HL-60/S4 treated with retinoic acid at 250 ng/mL for 4 days and 3 days (cell line): ENCODE data around the gene SRGAP1.
"Not testable (repeated sequence)": the region's sequence is repeated elsewhere in the genome, so short reads cannot be mapped to it uniquely, and the experiment has no call there.

ENCODE experiments used
- in situ Hi-C: fragments of 300-500 bp; cut with MboI; formaldehyde crosslinking; loops from 2 replicates; pipeline ENCODE4 v1.7.0; 2022; ENCODE audit warnings: low sequenced_read_pairs

Gene SRGAP1

DNA sequence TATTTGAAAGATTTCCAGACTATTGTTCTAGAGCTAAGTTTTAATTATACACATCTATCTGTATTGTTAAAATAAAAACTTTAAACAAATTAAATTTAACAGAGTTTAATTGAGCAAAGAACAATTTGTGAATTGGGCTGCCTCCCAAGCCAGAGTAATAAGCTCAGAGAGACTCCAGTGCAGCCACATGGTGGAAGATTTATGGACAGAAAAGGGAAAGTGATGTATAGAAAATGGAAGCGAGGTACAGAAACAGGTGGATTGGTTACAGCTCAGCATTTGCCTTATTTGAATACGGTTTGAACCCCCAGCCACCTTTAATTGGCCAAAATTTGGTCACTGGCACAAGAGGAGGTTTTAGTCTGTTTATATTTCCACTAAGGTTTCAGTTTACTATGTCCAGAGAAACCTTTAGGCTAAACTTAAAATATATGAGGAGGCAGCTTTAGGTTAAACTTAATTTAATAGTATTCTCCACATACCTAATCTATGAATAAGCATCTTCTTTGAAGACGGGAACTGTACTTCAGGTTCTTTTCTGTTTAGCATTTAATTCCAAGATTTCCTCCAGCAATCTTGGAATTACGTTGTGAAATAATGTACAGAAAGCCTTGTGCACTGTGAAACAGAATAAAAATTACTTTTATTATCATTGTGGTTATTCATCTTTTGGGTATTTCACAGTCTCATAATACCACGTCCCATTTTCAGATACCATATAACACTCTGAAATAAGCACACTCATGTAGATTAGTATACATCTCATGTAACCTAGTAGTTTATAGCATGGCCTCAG lies 19.4 kb downstream of the SRGAP1 start:
- in situ Hi-C loops = no loop called here

DNA sequence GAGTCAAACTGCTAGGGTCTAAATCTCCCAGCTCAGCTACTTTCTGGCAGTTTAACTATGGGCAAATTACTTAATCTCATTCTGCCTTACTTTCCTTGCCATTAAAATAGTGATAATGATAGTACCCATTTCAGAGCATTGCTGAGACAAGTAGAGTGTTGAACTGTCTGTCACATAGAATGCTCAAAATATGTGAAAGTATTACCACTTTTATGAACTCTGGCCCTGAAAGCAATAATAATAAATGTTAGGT lies 19.9 kb downstream of the SRGAP1 start:
- in situ Hi-C loops = no loop called here

DNA sequence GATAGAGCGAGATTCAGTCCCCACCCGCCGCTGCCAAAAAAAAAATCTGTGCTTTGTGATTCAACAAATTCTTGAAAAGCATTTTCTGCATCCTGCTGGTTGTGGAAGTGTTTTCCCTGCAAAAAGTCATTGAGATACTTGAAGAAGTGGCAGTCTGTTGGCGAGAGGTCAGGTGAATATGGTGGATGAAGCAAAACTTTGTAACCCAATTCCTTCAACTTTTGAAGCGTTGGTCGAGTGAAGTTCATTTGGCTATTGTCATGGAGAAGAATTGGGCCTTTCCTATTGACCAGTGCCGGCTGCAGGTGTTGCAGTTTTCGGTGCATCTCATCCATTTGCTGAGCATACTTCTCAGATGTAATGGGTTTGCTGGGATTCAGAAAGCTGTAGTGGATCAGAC lies 20.9 kb downstream of the SRGAP1 start:
- in situ Hi-C loops = no loop called here

DNA sequence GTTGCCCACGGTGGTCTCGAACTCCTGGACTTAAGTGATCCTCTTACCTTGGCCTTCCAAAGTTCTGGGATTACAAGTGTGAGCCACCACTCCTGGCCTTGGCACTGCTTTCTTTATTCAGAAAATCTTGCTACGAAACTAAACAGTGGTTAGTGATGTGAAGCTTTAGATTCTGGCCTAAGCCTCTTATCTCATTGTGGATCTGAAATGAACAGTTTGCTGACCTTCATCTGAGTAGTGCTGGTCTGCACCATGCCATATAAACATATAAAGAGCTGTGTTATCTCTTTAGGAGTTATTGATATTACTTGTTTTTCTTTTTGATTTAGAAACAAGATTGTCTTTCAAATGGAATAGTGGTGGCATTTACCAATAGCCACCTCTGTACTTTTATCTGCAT lies 22.6 kb downstream of the SRGAP1 start:
- in situ Hi-C loops = no loop called here

DNA sequence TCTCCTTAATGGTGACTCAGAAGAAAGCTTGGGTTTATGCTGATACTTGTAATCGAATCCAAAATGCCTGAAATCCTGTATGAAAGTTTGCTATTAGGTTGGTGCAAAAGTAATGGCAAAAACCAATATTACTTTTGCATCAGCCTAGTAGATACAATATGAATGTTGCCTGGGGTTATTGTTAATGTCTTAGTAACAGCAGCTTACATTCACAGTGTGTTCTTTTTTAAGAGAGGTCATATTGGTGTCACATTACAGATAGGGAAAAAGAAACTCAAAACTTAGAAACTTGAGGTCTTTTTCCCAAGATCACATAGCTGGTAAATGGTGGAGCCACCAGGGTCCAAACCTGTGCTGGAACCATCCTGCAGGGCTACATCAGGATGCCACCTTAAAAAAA lies 25.2 kb downstream of the SRGAP1 start:
- in situ Hi-C loops = no loop called here

DNA sequence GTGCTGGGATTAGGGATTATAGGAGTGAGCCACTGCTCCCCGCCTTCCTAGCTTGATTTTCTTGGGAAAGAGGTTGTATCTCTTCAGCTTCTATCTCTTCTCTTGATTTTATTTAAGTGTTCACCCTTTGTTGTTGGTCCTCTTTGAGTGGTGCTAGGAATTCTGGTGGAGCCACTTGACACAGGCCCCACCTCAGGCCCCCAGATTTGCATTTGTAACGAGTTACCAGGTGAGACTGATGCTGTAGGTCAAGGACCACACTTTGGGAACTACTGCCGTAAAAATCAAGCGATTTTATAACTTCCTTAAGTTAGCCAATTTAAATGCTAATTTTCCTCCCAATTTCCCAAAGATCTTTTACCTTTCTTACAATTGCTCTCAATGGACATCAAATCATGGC lies 26.3 kb downstream of the SRGAP1 start:
- in situ Hi-C loops = no loop called here

DNA sequence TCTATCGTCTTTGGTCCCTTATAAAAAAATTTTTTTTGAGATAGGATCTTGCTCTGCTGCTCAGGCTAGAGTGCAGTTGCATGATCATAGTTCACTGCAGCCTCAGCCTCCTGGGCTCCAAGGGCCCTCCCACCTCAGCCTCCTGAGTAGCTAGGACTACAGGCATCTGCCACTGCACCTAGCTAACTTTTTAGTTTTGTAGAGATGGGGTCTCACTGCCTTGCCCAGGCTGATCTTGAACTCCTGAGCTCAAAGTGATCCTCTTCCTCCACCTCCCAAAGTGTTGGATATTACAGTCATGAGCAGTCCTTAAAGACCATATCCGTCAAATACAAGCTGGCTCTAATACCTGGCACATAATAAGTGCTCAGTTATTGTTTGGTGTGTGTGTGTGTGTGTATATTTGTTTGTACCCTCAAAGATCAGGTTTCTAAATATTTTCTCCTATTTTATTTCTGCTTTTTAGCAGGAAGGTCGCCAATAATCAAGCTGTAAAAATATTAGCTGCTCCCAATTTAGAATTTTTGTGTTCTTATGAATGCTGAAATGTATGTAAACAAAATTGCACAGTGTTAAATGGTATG lies 30.5 kb downstream of the SRGAP1 start:
- in situ Hi-C loops = no loop called here

DNA sequence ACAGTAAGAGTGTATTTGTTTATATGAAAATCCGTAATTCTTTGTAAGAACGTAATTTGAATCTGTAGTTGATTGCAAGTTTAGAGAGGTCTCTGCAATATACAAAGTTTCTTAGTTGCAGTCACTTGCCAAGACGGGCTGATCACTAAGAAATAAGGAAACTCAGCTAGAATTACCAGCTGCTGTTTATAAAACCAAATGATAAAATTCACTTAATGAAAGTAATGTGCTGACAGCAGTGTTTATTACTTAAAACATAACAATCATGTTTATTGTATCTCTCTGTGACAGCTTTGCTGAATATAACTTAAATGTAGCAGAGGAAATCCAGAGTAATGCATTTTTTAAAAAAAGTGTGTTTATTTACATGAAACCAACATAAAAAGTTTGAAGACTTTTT lies 31.2 kb downstream of the SRGAP1 start:
- in situ Hi-C loops = no loop called here

DNA sequence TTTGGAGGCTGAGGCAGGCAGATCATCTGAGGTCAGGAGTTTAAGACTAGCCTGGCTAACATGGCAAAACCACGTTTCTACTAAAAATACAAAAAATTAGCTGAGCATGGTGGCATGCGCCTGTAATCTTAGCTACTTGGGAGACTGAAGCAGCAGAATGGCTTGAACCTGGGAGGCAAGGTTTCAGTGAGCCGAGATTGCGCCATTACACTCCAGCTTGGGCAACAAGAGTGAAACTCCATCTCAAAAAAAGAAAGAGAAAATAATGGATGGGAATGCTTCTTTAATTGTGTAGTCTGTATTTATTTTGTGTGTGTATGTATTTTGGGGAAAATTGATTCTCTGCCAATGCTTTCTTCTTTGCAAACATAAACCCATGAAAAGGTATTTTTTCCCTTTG lies 32.5 kb downstream of the SRGAP1 start:
- in situ Hi-C loops = no loop called here

DNA sequence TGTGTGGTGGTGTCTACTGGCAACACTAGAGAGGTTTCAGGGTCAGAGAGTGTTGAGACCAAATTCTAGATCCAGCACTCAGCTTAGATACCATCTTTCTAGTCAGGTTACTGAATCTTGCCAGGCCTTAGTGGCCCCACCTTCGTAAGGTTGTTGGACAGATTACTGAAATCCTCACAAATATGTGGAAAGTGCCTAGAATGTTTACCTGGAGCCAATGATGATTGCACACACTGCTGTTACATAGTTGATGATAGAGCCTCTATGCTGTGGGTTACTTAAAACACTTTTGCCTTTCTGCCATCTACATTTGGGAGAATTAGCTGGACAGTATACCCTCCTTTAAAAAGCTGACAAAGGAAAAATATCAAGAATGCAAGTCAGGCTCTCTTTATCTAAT lies 33.2 kb downstream of the SRGAP1 start:
- in situ Hi-C loops = no loop called here

DNA sequence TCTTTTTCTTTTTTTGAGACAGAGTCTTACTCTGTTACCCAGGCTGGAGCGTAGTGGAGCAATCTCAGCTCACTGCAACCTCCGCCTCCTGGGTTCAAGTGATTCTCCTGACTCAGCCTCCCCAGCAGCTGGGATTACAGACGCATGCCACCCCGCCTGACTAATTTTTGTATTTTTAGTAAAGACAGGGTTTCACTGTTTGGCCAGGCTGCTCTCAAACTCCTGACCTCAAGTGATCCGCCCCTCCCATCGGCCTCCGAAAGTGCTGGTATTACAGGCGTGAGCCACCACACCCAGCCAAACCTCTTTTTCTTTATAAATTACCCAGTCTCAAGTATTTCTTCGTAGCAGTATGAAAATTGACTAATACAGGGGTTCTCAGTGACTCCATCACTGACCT lies 35.7 kb downstream of the SRGAP1 start:
- in situ Hi-C loops = not testable (repeated sequence)

DNA sequence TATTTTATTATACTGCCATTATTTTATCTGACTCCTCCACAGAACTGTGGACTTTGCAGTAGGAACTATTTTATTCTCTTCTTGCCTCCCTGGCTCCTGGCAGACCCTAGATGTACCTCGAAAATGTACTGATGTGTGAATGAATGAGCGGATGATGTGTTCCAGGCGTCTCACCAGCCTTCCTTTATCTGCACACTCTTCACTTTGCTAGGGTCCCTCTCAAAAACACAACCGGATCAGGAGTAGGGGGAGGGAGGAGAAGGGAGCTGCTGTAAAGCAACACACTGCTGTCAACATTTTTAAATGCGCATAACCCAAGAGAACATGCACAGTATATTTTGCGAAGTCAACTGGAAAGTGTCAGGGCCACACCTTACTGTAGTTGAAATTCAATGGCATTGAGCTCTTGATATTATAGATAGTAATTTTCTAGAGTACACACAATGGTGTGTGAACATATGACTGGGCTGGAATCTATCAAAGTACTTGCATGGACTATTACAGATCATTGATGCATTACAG lies 36.3 kb downstream of the SRGAP1 start:
- in situ Hi-C loops = no loop called here

DNA sequence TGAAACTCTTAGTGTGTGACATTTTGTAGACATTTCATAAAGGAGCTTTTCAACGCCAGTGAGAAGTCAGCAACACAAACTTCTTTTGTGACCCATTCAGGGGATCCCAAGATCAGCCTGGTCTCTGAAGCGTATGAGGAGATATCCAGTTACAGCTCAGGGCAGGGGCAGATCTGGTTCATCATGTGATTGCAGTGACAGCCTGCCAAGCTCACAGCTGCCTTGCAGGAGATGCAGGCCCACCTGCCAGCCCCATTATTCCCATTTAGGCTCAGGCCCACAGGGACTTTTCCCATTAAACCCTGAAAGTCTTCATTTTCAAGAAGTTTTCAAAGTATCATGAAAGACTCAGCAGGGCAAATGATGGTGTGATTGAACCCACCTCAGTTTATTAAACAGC lies 38.3 kb downstream of the SRGAP1 start:
- in situ Hi-C loops = no loop called here

DNA sequence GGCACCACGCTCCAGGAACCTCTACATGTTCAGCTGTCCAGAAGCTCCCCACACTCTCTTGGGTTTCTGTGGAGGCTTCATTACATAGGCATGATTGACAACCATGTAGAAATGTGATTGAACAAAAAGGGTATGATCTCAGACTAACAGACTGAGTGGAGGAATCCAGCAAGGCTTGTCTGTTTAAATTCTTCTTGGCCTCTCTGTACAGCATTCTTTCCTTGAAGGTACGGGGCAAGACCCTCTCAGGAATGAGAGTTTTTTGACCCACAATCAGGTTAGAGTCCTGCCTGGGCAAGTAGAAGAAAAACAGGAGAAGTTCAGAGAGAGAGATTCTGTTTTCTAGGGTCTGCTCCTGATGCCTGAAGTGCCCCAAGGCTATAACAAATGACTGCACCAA lies 40.9 kb downstream of the SRGAP1 start:
- in situ Hi-C loops = no loop called here

DNA sequence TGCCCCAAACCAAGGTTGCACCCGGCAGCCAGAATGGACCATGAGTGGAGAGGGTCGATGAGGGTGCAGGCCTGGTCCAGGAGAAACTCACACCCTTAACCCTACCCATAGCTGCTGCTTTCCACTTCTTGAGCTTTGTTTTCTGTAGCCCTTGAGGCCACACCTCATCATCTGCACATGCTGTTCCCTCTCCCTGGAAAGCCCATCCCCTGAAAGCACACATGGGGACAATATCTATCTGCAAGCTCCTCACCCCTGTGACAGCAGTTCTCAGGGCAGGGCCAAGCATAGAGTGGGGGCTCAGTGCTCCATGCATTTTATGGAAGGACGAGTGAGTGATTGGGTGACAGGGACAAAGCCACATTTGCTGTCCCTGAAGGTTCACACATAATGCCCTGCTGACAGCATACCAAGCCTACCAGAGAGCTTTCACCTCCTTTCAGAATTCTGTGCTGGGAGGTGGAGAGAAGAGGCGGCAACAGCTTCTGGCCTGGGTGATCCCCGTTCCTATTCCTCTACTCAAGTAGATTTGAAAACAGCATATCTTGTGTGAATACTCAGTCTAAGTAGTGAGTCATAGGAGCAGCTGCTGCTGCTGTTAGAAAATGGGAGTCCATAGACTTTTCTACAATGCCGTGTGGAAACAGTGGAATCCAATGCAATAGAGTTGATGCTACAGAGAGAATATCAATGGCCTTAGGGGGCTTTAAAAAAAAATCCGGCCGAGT lies 44.6 kb downstream of the SRGAP1 start:
- in situ Hi-C loops = no loop called here

DNA sequence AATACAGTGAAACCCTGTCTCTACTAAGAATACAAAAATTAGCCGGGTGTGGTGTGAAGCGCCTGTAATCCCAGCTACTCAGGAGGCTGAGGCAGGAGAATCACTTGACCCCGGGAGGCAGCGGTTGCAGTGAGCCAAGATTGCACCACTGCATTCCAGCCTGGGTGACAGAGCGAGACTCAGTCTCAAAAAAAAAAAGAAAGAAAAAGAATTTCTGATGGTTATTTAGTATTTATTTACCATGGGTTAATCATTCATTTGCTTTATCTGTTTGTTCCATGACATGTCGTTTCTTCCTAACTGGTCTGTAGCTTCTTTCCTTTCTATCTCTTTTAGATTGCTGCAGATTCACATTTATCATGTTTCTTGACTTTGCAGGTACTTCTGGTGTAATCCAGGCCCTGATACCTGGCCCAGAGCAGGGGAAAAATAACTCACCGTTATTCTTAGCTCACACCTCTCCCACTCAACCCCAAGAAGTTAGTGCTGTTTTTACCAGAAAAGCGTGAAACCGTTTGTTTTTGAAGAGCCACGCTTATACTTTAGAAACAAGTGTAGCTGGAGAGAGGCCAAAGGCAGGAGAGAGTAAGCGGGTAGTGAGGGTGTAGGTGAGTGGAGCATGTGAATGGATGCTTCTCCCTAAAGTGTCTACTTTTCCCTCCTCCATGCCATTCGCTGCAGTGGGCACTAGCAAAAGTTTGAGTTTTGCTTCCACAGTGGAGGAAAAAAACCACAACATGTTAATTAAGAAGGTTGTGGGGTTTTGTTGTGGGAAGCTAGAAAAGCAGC lies 45.4 kb downstream of the SRGAP1 start:
- in situ Hi-C loops = no loop called here

DNA sequence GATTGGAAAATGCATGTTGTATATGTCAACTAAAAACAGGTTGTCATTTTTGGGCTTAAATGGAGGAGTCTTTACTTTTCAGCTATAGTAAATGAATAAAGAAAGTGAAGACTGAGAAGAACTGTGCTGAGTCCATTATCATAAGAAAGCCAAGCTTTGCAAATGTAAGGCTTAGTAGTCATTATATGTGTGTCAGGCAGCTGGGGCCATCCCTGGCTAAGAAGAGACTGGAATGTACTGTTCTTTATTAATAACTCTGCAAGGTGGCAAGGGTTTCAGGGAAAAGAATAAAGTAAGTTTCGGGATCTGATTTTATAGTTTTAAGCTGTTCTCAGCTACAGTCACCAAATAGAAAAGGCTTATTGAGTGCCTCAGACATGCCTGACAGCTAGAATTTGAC lies 48.7 kb downstream of the SRGAP1 start:
- in situ Hi-C loops = no loop called here

DNA sequence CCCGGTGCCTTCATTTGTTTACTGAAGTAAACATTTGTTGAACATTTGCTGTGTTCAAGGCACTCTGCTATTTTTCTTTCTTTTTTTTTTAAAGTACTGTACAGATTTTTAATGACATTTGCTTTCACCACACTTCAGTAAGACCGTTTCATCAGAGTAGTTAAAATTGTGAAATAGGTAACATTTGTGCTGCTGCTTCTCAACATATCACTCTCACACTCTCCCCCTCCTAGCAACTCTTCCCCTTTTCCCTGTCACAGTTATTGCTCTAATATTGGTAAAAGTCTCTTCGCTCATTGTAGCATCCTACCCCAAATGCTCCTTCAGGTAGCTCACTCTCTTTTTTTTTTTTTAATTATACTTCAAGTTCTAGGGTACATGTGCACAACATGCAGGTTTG lies 49.6 kb downstream of the SRGAP1 start:
- in situ Hi-C loops = no loop called here

DNA sequence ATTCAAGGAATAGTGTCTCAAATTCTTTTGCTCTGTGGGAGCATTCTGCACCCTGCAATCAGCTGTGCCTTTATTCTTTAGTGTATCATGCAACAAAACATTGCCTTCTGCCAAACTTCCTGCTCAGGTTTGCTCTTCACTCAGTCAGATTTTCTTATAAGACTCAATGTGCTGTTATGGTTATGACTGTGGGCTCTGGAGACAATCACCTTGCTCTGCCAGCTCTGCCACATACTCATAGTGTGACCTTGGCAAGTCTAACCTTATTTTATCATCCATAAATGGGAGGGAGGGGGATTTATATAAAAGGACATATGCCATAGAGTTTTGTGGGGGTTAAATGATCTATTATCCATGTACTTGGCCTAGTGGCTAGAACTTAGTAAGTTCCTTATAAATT lies 51.3 kb downstream of the SRGAP1 start:
- in situ Hi-C loops = no loop called here

DNA sequence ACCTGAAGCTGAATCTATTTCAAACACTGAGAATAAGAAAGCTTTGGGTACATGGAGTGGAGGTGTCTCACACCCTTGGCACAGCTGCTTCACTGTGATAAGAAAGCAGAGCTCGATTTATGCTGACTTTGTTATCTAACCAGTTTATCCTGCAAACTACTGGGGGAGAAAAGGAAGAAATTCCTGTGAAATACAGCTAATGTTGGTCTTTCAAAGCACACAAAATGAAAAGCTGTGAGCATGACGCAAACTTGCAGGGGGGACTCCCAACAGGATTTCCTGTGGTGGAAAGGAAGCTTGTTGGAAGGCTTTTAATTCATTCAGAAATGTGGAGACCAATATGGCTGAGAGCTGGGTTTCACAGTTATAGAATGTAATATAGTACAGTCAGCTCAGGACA lies 53.4 kb downstream of the SRGAP1 start:
- in situ Hi-C loops = no loop called here

DNA sequence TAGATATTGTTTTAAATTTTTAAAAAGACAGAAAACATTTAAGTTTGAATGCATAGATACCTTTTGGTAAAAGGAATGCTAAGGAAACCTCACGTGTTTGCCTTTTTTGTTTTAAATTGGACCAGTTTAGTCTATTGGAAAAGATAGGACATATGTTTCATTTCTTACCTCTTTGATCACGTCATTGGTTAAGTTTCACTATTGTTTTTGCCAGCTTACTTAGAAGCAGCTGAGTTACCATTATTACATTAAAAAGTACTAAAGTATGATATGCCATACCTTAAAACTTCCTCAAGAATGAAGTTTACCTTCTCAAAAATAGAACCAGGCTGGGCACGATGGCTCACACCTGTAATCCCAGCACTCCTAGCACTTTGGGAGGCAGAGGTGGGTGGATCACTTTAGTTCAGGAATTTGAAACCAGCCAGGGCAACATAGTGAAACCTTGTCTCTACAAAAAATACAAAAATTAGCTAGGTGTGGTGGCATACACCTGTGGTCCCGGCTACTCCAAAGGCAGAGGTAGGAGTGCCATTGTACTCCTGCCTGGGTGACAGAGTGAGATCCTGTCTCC lies 54.4 kb downstream of the SRGAP1 start:
- in situ Hi-C loops = no loop called here
